ENCODE data around the gene MAST4. TPM values are rescaled to one million over a fixed set of nuclear protein-coding genes. Genes with fewer than 3 reads are reported as not detected.

Gene MAST4
- polyA plus RNA-seq, 1 experiment = 4.0 TPM

DNA sequence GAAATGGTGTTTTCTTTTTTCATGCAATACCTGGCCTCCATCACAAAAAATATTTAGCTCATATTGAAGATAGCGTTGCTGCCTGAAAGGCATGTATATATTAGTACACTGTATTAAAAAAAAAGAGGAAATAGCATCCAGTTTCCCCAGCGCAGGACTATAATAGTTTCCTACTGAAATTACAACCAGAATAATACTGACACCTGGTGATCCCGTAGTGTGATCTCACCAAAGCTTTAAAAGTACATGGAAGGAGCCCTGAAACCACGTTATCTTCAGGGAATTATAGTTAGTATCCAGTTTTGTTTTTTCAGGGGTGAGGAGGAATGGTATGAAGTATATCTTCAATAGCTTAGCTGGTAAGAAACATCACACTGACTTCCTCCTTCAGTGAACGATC is 335.5 kb downstream of the MAST4 start:
- H3K36me3 ChIP-seq (ENCODE audit: control insufficient read depth, insufficient read depth, low read length) = no peaks in the 10 kb centered on the region
- no peak for DNase-seq (ENCODE audit: low read depth)
- ChIA-PET POLR2A (no interaction called here), CTCF (no interaction called here)
- TF ChIP-seq, protein P1, sequence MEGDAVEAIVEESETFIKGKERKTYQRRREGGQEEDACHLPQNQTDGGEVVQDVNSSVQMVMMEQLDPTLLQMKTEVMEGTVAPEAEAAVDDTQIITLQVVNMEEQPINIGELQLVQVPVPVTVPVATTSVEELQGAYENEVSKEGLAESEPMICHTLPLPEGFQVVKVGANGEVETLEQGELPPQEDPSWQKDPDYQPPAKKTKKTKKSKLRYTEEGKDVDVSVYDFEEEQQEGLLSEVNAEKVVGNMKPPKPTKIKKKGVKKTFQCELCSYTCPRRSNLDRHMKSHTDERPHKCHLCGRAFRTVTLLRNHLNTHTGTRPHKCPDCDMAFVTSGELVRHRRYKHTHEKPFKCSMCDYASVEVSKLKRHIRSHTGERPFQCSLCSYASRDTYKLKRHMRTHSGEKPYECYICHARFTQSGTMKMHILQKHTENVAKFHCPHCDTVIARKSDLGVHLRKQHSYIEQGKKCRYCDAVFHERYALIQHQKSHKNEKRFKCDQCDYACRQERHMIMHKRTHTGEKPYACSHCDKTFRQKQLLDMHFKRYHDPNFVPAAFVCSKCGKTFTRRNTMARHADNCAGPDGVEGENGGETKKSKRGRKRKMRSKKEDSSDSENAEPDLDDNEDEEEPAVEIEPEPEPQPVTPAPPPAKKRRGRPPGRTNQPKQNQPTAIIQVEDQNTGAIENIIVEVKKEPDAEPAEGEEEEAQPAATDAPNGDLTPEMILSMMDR (IDR thresholded peaks at IDR 0.05; ENCODE audit: insufficient read depth, low read depth, low read length) = no peak
- no peak overlapping the region for H3K4me3 ChIP-seq (ENCODE audit: low read depth, low read length)
- no peaks in the 10 kb centered on the region for H3K27me3 ChIP-seq (ENCODE audit: control insufficient read depth, insufficient read depth, low read length)

DNA sequence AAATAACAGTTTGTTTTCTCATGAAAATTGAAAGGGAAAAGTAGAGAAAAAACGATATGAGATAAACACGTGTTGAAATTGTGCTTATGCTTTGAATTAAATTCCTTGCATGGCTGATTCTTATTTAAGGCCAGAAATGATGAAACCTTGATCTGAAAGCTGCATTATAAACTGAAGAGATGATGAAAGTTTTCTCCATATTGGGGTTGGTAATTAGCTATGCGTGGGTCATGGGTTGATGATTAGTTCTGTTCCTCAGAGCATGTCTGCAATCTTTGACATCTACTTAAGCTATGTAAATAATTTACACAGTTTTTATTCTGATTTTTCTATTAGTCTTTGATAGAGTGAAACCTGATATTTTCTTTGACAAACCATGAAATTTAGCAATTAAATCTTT is 336.3 kb downstream of the MAST4 start:
- TF ChIP-seq, protein P1 (IDR thresholded peaks at IDR 0.05; ENCODE audit: insufficient read depth, low read depth, low read length) = no peak
- CTCF ChIA-PET = no interaction called here
- POLR2A ChIA-PET = no interaction called here
- no peaks in the 10 kb centered on the region for H3K36me3 ChIP-seq (ENCODE audit: control insufficient read depth, insufficient read depth, low read length)
- DNase-seq (ENCODE audit: low read depth) = no peak
- no peaks in the 10 kb centered on the region for H3K27me3 ChIP-seq (ENCODE audit: control insufficient read depth, insufficient read depth, low read length)
- H3K4me3 ChIP-seq (ENCODE audit: low read depth, low read length) = no peak overlapping the region

DNA sequence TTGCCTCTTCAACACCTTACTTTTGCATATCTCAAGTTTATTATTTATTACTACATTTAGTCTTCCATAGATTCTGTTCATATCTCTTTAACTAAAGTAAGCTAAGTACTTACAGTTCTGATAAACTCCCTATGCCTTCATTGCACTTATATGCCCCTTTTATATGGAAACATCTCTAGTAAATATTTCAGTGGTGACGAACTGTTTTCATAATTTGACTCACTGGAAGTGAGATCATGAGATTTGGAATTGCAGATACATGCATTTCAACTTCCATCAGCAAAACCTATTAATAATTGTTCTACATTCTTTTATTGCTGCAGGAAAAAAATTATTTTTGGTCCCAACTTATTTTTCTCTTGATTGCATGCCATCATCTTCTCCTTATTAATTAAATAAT is 336.9 kb downstream of the MAST4 start:
- Histone ChIP-seq H3K4me3 (ENCODE audit: low read depth, low read length) (no peak overlapping the region), H3K27me3 (ENCODE audit: control insufficient read depth, insufficient read depth, low read length) (no peaks in the 10 kb centered on the region), H3K36me3 (ENCODE audit: control insufficient read depth, insufficient read depth, low read length) (no peaks in the 10 kb centered on the region)
- DNase-seq (ENCODE audit: low read depth) = peak; percentile 26
- TF ChIP-seq, protein P1 (IDR thresholded peaks at IDR 0.05; ENCODE audit: insufficient read depth, low read depth, low read length) = no peak
- POLR2A ChIA-PET = no interaction called here
- CTCF ChIA-PET = no interaction called here

DNA sequence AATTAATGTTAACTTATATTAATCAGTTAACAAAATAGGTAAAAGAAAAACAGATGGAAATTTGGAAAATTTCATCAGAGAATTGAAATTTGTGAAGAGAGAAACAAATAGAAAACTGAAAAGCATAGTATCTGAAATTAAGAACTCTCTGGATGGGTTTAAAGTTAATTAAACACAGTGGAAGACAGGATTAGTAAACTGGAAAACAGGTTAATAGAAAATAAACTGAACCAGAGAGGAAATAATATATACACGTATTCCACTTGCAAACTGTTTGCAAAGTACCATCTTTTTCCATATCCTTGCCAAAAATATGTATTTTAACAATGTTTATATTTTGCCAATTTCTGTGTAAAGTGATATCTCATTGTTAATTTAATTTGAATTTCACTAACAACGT is 342.9 kb downstream of the MAST4 start:
- CTCF ChIA-PET = no interaction called here
- no peaks in the 10 kb centered on the region for H3K36me3 ChIP-seq (ENCODE audit: control insufficient read depth, insufficient read depth, low read length)
- no peak overlapping the region for H3K4me3 ChIP-seq (ENCODE audit: low read depth, low read length)
- POLR2A ChIA-PET = no interaction called here
- no peaks in the 10 kb centered on the region for H3K27me3 ChIP-seq (ENCODE audit: control insufficient read depth, insufficient read depth, low read length)
- TF ChIP-seq, protein P1 (IDR thresholded peaks at IDR 0.05; ENCODE audit: insufficient read depth, low read depth, low read length) = no peak
- no peak for DNase-seq (ENCODE audit: low read depth)

DNA sequence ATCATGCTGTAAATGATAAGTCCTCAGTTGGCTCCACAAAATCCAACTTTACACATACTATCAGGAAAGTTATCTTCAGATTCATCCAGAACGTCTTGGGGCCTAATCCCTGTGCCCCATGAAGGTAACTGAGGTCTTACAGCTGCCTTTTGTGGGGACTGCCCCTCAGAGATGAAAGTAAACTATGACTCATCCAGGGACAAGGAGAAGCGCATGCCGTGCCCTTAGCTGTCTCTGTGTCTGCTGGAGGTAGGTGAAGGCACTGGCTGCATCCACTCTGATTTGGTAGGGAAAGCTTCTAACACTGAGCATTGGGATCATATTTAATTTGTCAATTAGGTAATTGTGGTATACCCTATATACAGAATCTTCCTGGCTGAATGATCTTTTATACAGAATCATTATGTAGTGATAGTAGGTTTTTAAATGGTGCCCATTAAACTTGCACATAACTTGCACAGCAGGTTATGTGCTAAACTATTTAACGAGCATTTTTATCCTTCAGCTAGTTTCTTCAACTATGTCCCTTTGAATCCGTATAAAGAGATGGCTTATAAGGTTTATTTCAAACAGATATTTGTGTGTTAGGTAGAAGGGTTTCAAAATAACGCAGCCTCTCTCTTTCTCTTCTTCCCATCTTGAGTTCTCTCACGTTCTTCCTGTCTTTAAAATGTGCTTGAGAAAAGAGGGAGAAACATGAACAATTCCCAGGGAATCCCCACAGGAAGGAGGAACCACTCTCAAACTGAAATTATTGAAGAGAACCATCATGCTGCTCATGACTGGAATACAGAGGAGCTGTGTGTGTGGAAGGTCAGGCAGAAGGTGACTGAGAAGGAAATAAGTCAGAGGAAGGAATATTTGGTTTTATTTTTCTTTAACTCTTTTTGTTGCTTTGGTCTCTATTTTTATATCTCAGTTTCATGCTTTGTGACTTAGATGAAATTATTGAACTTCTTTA is 349.5 kb downstream of the MAST4 start:
- Histone ChIP-seq H3K36me3 (ENCODE audit: control insufficient read depth, insufficient read depth, low read length) (no peaks in the 10 kb centered on the region), H3K4me3 (ENCODE audit: low read depth, low read length) (no peak overlapping the region), H3K27me3 (ENCODE audit: control insufficient read depth, insufficient read depth, low read length) (peaks cover 3% of the 10 kb centered on the region; the same call in 1 of the 2 replicates)
- ChIA-PET POLR2A (no interaction called here), CTCF (no interaction called here)
- TF ChIP-seq, protein P1 (IDR thresholded peaks at IDR 0.05; ENCODE audit: insufficient read depth, low read depth, low read length) = no peak
- no peak for DNase-seq (ENCODE audit: low read depth)

Data from BJ (cell line).